ENCODE results near the gene GPC6. TPM values are rescaled to one million over a fixed set of nuclear protein-coding genes. Genes with fewer than 3 reads are reported as not detected.

The GPC6 gene
- total RNA-seq, result 26.2 and 29.8 TPM in 2 replicates

GRCh38 chr13:93226623-93227279 lies at the start of gene GPC6:
TSS of gene GPC6 (plus strand) at chr13:93226807.

Small RNA genes within 50 kb of the gene (small RNA-seq; reads per million reads assigned to genes)
- gene RNA5SP35, result not detected

All from subcutaneous preadipocyte (primary cell).